Amniotic stem cell (primary cell): Measurements from ENCODE around the gene UIMC1.
"Not testable (repeated sequence)": the region's sequence is repeated elsewhere in the genome, so short reads cannot be mapped to it uniquely, and the experiment has no call there.

Experiments
- DNase-seq: peaks from one replicate; lab custom pipeline; 2025; lab: John Stamatoyannopoulos, UW

UIMC1 gene

GRCh38 chr5:177005619-177006264 lies 837 bp downstream of the UIMC1 start:
- DNase-seq = no peak

GRCh38 chr5:177004961-177005360 lies 1.6 kb downstream of the UIMC1 start:
- DNase-seq = no peak

GRCh38 chr5:177003649-177004048 lies 2.9 kb downstream of the UIMC1 start:
- no peak for DNase-seq

- DNase-seq = not testable (repeated sequence)
Measured at GRCh38 chr5:176999526-176999925, 7.1 kb downstream of the UIMC1 start.

GRCh38 chr5:176998828-176999227 lies 7.8 kb downstream of the UIMC1 start:
- no peak for DNase-seq

- DNase-seq = no peak
Measured at GRCh38 chr5:176996780-176997179, 9.8 kb downstream of the UIMC1 start.

GRCh38 chr5:176995896-176996767 lies 10.4 kb downstream of the UIMC1 start:
- DNase-seq = no peak

- DNase-seq = no peak
Measured at GRCh38 chr5:176995122-176995490, 11.5 kb downstream of the UIMC1 start.

- DNase-seq = no peak
Measured at GRCh38 chr5:176994460-176995121, 12.0 kb downstream of the UIMC1 start.

GRCh38 chr5:176993081-176993480 lies 13.5 kb downstream of the UIMC1 start:
- not testable (repeated sequence) for DNase-seq

- DNase-seq = no peak
Measured at GRCh38 chr5:176987583-176987982, 19.0 kb downstream of the UIMC1 start.

- DNase-seq = no peak
Measured at GRCh38 chr5:176986280-176986679, 20.3 kb downstream of the UIMC1 start.

GRCh38 chr5:176985516-176985915 lies 21.1 kb downstream of the UIMC1 start:
- no peak for DNase-seq

GRCh38 chr5:176984176-176984575 lies 22.4 kb downstream of the UIMC1 start:
- not testable (repeated sequence) for DNase-seq

GRCh38 chr5:176983593-176983992 lies 23.0 kb downstream of the UIMC1 start:
- DNase-seq = not testable (repeated sequence)

- not testable (repeated sequence) for DNase-seq
Measured at GRCh38 chr5:176983112-176983511, 23.5 kb downstream of the UIMC1 start.

- DNase-seq = no peak
Measured at GRCh38 chr5:176980818-176981217, 25.8 kb downstream of the UIMC1 start.

- DNase-seq = no peak
Measured at GRCh38 chr5:176979669-176980068, 26.9 kb downstream of the UIMC1 start.

GRCh38 chr5:176965633-176966032 lies 40.9 kb downstream of the UIMC1 start:
- DNase-seq = no peak

- no peak for DNase-seq
Measured at GRCh38 chr5:176959051-176959450, 47.5 kb downstream of the UIMC1 start.

GRCh38 chr5:176956756-176957155 lies 49.8 kb downstream of the UIMC1 start:
- DNase-seq = no peak

- no peak for DNase-seq
Measured at GRCh38 chr5:176955895-176956294, 50.7 kb downstream of the UIMC1 start.

GRCh38 chr5:176954050-176954449 lies 52.5 kb downstream of the UIMC1 start:
- no peak for DNase-seq
